Central memory CD8-positive, alpha-beta T cell (primary cell): ENCODE data around the gene SPRYD7.
"Not testable (repeated sequence)": the region's sequence is repeated elsewhere in the genome, so short reads cannot be mapped to it uniquely, and the experiment has no call there.

Experiments
- ATAC-seq: fragments of 150-1000 bp; cut with Tn5 transposase; replicated peaks from 2 replicates; pipeline ENCODE4 v1.10.0; 2022; ENCODE audit warnings: mild to moderate bottlenecking, moderate FRiP score, moderate number of reproducible peaks; ENCODE audit not compliant: poor library complexity, severe bottlenecking; ENCODE audit errors: extremely low read depth
- DNase-seq, 2 donors: peaks; one replicate each; pipeline ENCODE4 v3.0.0; 2021; ENCODE audit warnings: low spot score in 2 of 2
- H3K27ac Mint-ChIP-seq: one replicate; pipeline ENCODE4 v1.8.0; 2022; ENCODE audit warnings: low read depth, mild to moderate bottlenecking, moderate library complexity, mixed read lengths
- H3K27me3 Mint-ChIP-seq: one replicate; pipeline ENCODE4 v1.8.0; 2022; ENCODE audit warnings: mixed read lengths
- H3K36me3 Mint-ChIP-seq: one replicate; pipeline ENCODE4 v1.8.0; 2022; ENCODE audit warnings: mild to moderate bottlenecking, moderate library complexity, mixed read lengths; ENCODE audit not compliant: insufficient read depth
- H3K4me1 Mint-ChIP-seq: one replicate; pipeline ENCODE4 v1.8.0; 2022; ENCODE audit warnings: mixed read lengths
- H3K4me3 Mint-ChIP-seq: one replicate; pipeline ENCODE4 v1.8.0; 2022; ENCODE audit warnings: mild to moderate bottlenecking, moderate library complexity, mixed read lengths
- H3K9me3 Mint-ChIP-seq: one replicate; pipeline ENCODE4 v1.8.0; 2022; ENCODE audit warnings: mixed read lengths

The SPRYD7 gene

DNA sequence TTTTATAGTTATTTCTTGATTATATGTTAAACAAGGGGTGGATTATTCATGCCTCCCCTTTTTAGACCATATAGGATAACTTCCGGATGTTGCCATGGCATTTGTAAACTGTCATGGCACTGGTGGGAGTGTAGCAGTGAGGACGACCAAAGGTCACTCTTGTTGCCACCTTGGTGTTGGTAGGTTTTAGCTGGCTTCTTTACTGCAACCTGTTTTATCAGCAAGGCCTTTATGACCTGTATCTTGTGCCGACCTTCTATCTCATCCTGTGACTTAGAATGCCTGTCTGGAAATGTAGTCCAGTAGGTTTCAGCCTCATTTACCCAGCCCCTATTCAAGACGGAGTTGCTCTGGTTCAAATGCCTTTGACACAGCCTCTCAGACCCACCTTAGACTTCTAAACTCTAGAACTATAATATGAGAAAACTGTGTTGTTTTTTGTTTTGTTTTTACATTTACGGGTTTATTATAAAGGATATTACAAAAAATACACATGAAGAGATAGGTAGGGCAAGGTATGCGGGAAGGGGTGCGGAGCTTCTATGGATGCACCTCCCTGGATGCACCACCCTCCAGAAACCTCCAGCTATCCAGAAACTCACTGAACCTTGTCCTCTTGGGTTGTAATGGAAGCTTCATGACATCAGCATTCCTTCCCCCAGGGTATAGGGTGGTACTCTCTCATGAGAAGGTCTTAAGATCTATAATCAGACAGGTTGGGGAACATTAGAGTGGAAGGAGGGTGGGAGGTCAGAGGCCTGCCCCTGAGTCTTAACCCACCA, 15.8 kb upstream of the SPRYD7 start:
- H3K9me3 Mint-ChIP-seq: no peaks in the 10 kb centered on the region
- H3K36me3 Mint-ChIP-seq: no peaks in the 10 kb centered on the region
- H3K4me3 Mint-ChIP-seq: no peak overlapping the region
- ATAC-seq: no peak
- DNase-seq: no peak
- H3K27ac Mint-ChIP-seq: no peak overlapping the region
- H3K27me3 Mint-ChIP-seq: peaks cover 49% of the 10 kb centered on the region
- H3K4me1 Mint-ChIP-seq: no peaks in the 10 kb centered on the region

- not testable (repeated sequence) for DNase-seq, ATAC-seq, H3K4me1 Mint-ChIP-seq, H3K9me3 Mint-ChIP-seq, H3K27ac Mint-ChIP-seq, H3K4me3 Mint-ChIP-seq, H3K36me3 Mint-ChIP-seq
- peaks cover 21% of the 10 kb centered on the region for H3K27me3 Mint-ChIP-seq
Observed at GRCh38 chr13:49948777-49949270, 12.7 kb upstream of the SPRYD7 start.

- Mint-ChIP-seq H3K4me3 (no peak overlapping the region), H3K27ac (no peak overlapping the region), H3K4me1 (peaks cover 20% of the 10 kb centered on the region), H3K9me3 (no peaks in the 10 kb centered on the region), H3K27me3 (no peaks in the 10 kb centered on the region), H3K36me3 (peaks cover 11% of the 10 kb centered on the region)
- no peak for ATAC-seq
- DNase-seq: no peak
Observed at GRCh38 chr13:49939321-49939720, 3.2 kb upstream of the SPRYD7 start.

GRCh38 chr13:49938921-49939320, 2.8 kb upstream of the SPRYD7 start:
- ATAC-seq (no peak), DNase-seq (no peak)
- no peaks in the 10 kb centered on the region for H3K27me3 Mint-ChIP-seq
- peaks cover 11% of the 10 kb centered on the region for H3K36me3 Mint-ChIP-seq
- no peak overlapping the region for H3K27ac Mint-ChIP-seq
- no peak overlapping the region for H3K4me3 Mint-ChIP-seq
- H3K9me3 Mint-ChIP-seq: no peaks in the 10 kb centered on the region
- peaks cover 20% of the 10 kb centered on the region for H3K4me1 Mint-ChIP-seq

- Mint-ChIP-seq H3K27me3 (no peaks in the 10 kb centered on the region), H3K4me3 (no peak overlapping the region), H3K9me3 (no peaks in the 10 kb centered on the region), H3K36me3 (peaks cover 11% of the 10 kb centered on the region), H3K27ac (no peak overlapping the region), H3K4me1 (peaks cover 20% of the 10 kb centered on the region)
- no peak for ATAC-seq
- DNase-seq: no peak
Observed at GRCh38 chr13:49938314-49938713, 2.2 kb upstream of the SPRYD7 start.

GRCh38 chr13:49936968-49937273, 781 bp upstream of the SPRYD7 start:
- ATAC-seq: no peak
- H3K27ac Mint-ChIP-seq: peak overlapping the region; percentile 85
- H3K4me1 Mint-ChIP-seq: peaks cover 20% of the 10 kb centered on the region
- peak overlapping the region; percentile 93 for H3K4me3 Mint-ChIP-seq
- DNase-seq: no peak
- no peaks in the 10 kb centered on the region for H3K9me3 Mint-ChIP-seq
- peaks cover 12% of the 10 kb centered on the region for H3K36me3 Mint-ChIP-seq
- H3K27me3 Mint-ChIP-seq: no peaks in the 10 kb centered on the region

GRCh38 chr13:49935171-49936074, 717 bp downstream of the SPRYD7 start:
- ATAC-seq: peak; percentile 27
- H3K4me3 Mint-ChIP-seq: peak overlapping the region; percentile 93
- DNase-seq: peak in 1 of 2 donors; percentile 14

DNA sequence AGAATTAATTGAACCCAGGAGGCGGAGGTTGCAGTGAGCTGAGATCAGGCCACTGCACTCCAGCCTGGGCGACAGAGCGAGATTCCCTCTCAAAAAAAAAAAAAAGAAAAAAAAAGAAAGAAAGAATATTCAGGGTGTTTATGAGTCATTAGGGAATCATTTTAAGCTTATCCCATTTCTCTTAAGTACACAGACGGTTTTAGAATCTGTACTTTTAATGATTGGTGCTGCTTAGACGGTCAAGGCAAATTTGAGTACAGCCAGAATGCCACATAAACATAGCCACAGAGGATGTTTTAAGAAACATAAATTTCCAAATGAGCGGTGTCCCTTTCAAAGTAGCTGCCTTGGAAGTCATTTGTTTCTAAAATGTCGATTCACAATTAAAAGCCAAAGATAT, 2.6 kb downstream of the SPRYD7 start:
- Mint-ChIP-seq H3K27ac (no peak overlapping the region), H3K9me3 (no peaks in the 10 kb centered on the region), H3K27me3 (no peaks in the 10 kb centered on the region), H3K4me3 (no peak overlapping the region), H3K4me1 (peaks cover 20% of the 10 kb centered on the region), H3K36me3 (peaks cover 12% of the 10 kb centered on the region)
- no peak for DNase-seq
- no peak for ATAC-seq

More at GRCh38 chr13:49935171-49936074, 717 bp downstream of the SPRYD7 start:
- no peaks in the 10 kb centered on the region for H3K9me3 Mint-ChIP-seq
- H3K36me3 Mint-ChIP-seq: peaks cover 12% of the 10 kb centered on the region
- H3K4me1 Mint-ChIP-seq: peaks cover 20% of the 10 kb centered on the region
- peak overlapping the region; percentile 85 for H3K27ac Mint-ChIP-seq
- no peaks in the 10 kb centered on the region for H3K27me3 Mint-ChIP-seq

DNA sequence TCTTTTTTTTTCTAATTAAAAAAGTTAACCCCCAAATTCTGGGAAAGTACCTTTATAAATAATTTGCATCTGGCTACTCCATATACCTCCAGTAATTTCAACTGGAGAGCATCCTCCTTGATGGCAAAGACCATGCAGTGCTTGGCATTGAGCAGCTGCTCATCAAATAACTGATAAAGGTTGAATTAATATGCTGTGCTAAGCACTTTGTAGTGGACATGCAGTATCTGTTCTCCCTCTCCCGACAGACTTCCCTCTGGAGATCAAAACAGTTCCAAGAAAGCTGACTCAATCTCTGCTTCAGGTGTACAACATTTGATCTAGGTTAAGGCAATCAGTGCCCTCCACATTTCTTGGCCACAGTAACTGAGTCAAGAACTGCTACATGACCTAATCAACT, 3.3 kb downstream of the SPRYD7 start:
- ATAC-seq (no peak), DNase-seq (no peak)
- peaks cover 13% of the 10 kb centered on the region for H3K36me3 Mint-ChIP-seq
- no peak overlapping the region for H3K4me3 Mint-ChIP-seq
- H3K27me3 Mint-ChIP-seq: no peaks in the 10 kb centered on the region
- no peak overlapping the region for H3K27ac Mint-ChIP-seq
- H3K4me1 Mint-ChIP-seq: peaks cover 20% of the 10 kb centered on the region
- no peaks in the 10 kb centered on the region for H3K9me3 Mint-ChIP-seq

- H3K27me3 Mint-ChIP-seq: no peaks in the 10 kb centered on the region
- H3K27ac Mint-ChIP-seq: no peak overlapping the region
- H3K4me1 Mint-ChIP-seq: peaks cover 20% of the 10 kb centered on the region
- DNase-seq: no peak
- peaks cover 17% of the 10 kb centered on the region for H3K36me3 Mint-ChIP-seq
- H3K4me3 Mint-ChIP-seq: no peak overlapping the region
- no peak for ATAC-seq
- no peaks in the 10 kb centered on the region for H3K9me3 Mint-ChIP-seq
Observed at GRCh38 chr13:49932066-49932465, 4.1 kb downstream of the SPRYD7 start.

- Mint-ChIP-seq H3K4me1 (no peaks in the 10 kb centered on the region), H3K36me3 (peaks cover 22% of the 10 kb centered on the region), H3K27me3 (no peaks in the 10 kb centered on the region), H3K27ac (no peak overlapping the region), H3K4me3 (no peak overlapping the region), H3K9me3 (no peaks in the 10 kb centered on the region)
- DNase-seq (no peak), ATAC-seq (no peak)
Observed at GRCh38 chr13:49927755-49928154, 8.4 kb downstream of the SPRYD7 start.

GRCh38 chr13:49925881-49926418, 10.2 kb downstream of the SPRYD7 start:
- no peak for ATAC-seq
- H3K36me3 Mint-ChIP-seq: peaks cover 27% of the 10 kb centered on the region
- H3K27me3 Mint-ChIP-seq: no peaks in the 10 kb centered on the region
- H3K4me1 Mint-ChIP-seq: no peaks in the 10 kb centered on the region
- no peak overlapping the region for H3K27ac Mint-ChIP-seq
- no peak overlapping the region for H3K4me3 Mint-ChIP-seq
- no peaks in the 10 kb centered on the region for H3K9me3 Mint-ChIP-seq
- no peak for DNase-seq
